GM21515 (cell line): ENCODE data around the gene KRT71.

Source experiments
- ATAC-seq: cut with Tn5 transposase; IDR thresholded peaks from one replicate; pipeline ENCODE4 v1.9.1; 2021; ENCODE audit not compliant: unreplicated experiment

The KRT71 gene

GRCh38 chr12:52575948-52576347 is 23.0 kb upstream of the KRT71 start:
- ATAC-seq = no peak

GRCh38 chr12:52575256-52575655 is 22.3 kb upstream of the KRT71 start:
- ATAC-seq = no peak

- no peak for ATAC-seq
Measured at GRCh38 chr12:52573743-52574142, 20.8 kb upstream of the KRT71 start, which contains the start of gene KRT74. TSS of gene KRT74 (minus strand) at chr12:52573843. CDS start at chr12:52573777, 66 bp downstream.

GRCh38 chr12:52573306-52573705 is 20.4 kb upstream of the KRT71 start:
- ATAC-seq = no peak

- ATAC-seq = no peak
Measured at GRCh38 chr12:52570511-52570910, 17.6 kb upstream of the KRT71 start.

- ATAC-seq = no peak
Measured at GRCh38 chr12:52568111-52568510, 15.2 kb upstream of the KRT71 start.

- ATAC-seq = no peak
Measured at GRCh38 chr12:52566847-52567291, 13.9 kb upstream of the KRT71 start.

GRCh38 chr12:52564582-52564981 is 11.6 kb upstream of the KRT71 start:
- ATAC-seq = no peak

GRCh38 chr12:52561880-52562449 is 9.0 kb upstream of the KRT71 start:
- no peak for ATAC-seq

GRCh38 chr12:52559979-52560378 is 7.0 kb upstream of the KRT71 start:
- ATAC-seq = no peak

GRCh38 chr12:52558781-52559445 is 6.0 kb upstream of the KRT71 start:
- ATAC-seq = no peak

GRCh38 chr12:52557476-52557875 is 4.5 kb upstream of the KRT71 start:
- ATAC-seq = no peak

- ATAC-seq = no peak
Measured at GRCh38 chr12:52555577-52555976, 2.6 kb upstream of the KRT71 start.

GRCh38 chr12:52552055-52552454 is 890 bp downstream of the KRT71 start:
- ATAC-seq = no peak

GRCh38 chr12:52551216-52551865 is 1.6 kb downstream of the KRT71 start:
- ATAC-seq = no peak

GRCh38 chr12:52546126-52546525 is 6.8 kb downstream of the KRT71 start:
- ATAC-seq = no peak

- ATAC-seq = no peak
Measured at GRCh38 chr12:52543985-52544883, 8.7 kb downstream of the KRT71 start.

GRCh38 chr12:52542785-52543318 is 10.1 kb downstream of the KRT71 start:
- ATAC-seq = no peak

- ATAC-seq = no peak
Measured at GRCh38 chr12:52542157-52542556, 10.8 kb downstream of the KRT71 start.

- no peak for ATAC-seq
Measured at GRCh38 chr12:52541709-52542108, 11.2 kb downstream of the KRT71 start.

GRCh38 chr12:52540531-52540930 is 12.4 kb downstream of the KRT71 start:
- ATAC-seq = no peak
